NCI-H748 (cell line): ENCODE results near the gene RASGRF1.

Experiments
- DNase-seq: peaks from one replicate; lab custom pipeline; 2025; ENCODE audit not compliant: unreplicated experiment; lab: John Stamatoyannopoulos, UW

The RASGRF1 gene

GRCh38 chr15:78969687-78970349 lies 120.8 kb downstream of the RASGRF1 start:
- no peak for DNase-seq

GRCh38 chr15:78968539-78969271 lies 121.9 kb downstream of the RASGRF1 start:
- peak; percentile 30 for DNase-seq

DNA sequence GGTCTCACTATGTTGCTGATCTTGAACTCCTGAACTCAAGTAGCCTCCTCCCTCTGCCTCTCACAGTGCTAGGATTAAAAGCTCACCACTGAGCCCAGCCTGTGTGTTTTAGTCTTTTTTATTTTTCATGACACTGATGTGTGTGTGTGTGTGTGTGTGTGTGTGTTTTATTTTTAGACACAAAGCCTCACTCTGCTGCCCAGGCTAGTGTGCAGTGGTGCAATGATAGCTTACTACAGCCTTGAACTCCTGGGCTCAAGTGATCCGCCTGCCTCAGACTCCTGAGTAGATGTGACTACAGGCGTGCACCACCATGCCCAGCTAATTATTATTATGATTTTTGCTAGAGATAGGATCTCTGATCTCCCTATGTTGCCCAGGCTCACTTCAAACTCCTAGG lies 122.5 kb downstream of the RASGRF1 start:
- DNase-seq, result no peak

DNA sequence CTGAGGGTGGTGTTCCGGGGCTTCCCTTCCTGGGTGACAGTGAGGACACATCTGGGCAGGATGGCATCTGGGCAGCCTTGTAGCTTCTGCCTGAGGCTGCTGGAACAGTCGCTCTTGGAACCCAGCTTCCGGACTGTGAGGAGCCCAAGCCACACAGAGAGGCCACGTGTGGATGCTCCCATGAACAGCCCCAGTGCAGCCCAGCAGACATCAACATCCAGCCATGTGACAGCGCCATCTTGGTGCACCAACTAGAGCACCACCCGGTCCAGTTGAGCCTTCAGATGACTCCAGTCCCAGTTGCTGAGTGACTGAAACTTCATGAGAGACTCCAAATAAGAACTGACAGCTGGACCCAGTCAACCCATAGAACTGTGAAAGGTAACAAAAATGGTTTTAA lies 130.3 kb downstream of the RASGRF1 start:
- DNase-seq, result no peak

GRCh38 chr15:78959360-78959759 lies 131.2 kb downstream of the RASGRF1 start:
- DNase-seq, result no peak

- no peak for DNase-seq
These were observed 133.0 kb downstream of the RASGRF1 start for GRCh38 chr15:78957416-78958093.

GRCh38 chr15:78956937-78957336 lies 133.6 kb downstream of the RASGRF1 start:
- no peak for DNase-seq

- DNase-seq, result no peak
These were observed 135.2 kb downstream of the RASGRF1 start for GRCh38 chr15:78955355-78955754.

- DNase-seq, result peak; percentile 35
These were observed 138.7 kb downstream of the RASGRF1 start for GRCh38 chr15:78951841-78952238.

DNA sequence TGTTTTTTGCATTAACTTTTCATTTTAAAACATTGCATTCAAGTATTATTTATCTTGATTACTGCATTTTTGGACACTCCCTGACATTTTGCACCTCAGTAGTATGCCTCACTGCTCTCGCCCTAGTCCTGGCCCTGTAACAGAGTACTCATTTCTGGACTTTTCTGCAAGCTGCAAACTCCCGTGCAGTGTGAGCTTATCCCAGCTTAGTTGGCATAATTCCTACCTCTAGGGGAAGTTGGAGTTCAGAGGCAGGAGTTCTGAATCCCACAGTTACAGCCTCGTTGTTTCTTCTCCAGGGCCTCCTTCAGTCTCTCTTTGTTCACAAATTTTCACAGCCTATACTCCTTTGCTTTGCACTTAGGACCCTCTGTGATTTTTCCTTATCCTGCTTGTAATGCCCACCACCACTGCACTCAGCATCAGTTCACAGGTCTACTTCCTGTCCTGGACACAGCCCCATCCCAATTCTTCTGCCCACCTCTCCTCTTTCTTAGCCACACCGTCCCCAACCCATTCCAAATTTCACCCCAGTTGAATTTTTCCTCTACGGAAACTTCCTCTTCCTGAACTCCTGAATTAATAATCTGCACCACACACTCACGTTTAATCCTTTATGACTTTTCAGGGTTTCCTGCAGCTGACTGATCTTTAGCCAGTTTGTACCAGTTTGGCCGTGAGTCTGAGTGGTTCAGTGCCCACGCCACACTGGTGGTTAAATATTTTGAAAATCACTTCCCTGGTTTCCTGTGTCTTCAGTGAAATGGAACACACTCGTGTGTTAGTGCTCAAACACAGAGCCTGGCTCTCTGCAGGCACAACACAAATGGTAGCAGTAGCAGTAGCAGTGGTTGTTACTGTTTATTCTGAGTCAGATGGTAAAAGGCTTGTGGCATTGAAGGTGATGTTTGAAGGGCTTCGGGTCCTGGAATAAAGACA lies 139.4 kb downstream of the RASGRF1 start:
- DNase-seq, result no peak

GRCh38 chr15:78950343-78950742 lies 140.2 kb downstream of the RASGRF1 start:
- DNase-seq, result no peak

DNA sequence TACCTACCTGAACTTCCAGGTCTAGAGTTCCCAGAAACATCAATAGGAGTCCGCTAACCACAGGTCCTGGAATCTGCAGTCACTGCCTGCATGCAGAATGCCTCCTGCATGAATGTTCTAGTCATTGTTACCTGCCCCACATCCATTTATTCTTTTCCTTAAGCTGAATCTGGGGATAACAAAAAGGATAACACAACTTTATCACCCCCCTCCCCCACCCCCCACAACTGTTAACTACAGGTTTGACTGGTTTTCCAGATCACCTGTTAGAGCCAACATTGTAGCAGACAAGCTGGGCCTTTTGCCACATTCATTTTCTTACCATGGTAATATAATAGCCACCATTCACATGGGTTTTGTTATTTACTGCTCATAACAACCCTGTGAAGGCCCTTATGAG lies 141.1 kb downstream of the RASGRF1 start:
- no peak for DNase-seq

- no peak for DNase-seq
These were observed 143.1 kb downstream of the RASGRF1 start for GRCh38 chr15:78947506-78947905.

DNA sequence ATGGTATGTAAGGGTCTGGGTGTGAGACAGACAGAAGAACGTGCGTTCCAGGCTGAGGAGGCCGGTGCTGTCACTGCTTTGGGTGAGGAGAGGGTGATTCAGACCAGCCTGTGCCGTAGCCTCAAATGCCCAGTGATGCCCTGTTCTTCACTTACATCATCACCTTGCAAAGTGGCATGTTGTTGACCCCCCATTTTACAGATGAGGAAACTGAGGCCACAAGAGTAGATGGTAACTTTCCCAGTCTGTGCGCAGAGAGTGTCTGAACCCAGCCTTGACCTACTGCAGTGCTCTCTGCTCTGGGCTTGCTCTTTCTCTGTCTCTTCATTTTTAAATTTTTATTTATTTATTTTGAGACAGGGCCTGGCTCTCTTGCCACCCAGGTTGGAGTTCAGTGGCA lies 144.1 kb downstream of the RASGRF1 start:
- DNase-seq, result no peak

DNA sequence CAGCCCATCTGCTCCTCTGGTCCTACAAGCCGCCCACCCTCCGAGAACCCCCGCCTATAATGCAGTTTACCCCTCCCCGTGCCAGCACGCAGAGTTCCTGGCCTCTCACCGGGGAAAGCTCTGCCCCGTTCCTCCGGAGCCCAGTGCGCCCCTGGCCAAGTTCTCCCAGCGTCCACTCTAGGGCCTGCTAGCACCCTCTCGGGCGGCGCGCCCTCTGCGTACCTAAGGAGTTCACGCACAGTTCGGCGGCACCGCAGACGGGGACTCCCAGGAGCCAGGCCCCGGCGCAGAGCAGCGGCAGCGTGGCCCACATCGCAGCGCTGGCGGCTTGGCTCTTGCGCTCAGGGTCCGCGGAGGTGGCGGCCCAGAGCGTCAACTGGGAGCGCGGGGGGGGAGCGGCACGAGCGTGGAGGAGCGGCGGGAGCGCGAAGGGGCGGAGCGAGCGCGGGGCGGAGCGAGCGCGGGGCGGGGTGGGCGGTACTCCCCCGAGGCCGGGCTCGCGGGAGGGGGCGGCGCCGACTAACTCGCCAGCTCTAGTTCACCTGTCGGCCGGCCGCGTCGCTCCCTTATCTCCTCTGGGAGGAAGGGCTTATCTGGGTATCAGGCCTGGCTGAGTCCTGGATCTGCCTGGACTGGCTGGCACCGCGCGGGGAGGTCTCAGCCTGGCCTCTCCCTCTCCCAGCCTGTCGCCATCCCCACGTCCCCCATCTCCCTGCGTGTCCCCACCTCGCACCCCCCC lies 145.7 kb downstream of the RASGRF1 start, which contains the start of gene CTSH:
CTSH (minus strand) TSS at position 378 of the 739 bp plus-strand sequence; CDS start at position 313, 65 bp downstream.
- DNase-seq, result peak; percentile 82

DNA sequence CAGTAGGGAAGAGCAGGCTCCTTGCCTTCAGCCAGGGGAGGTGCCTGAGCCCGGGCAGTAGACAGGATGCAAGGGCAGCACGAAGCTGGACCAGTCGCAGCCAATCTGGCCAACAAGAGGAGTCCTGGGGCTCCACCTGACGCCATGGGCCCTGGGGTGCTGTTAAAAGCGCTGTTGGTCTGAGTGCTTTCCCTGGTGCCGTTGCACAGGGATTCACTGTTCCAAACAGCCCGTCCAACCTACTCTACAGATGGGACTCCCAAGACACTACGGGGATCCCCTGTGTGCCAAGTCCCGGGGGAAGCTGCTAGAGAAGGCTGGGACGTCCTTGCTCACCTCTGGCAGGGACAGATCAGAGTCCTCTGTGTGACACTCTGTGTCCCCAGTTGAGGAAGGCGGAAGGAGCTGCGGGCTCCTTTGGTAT lies 146.4 kb downstream of the RASGRF1 start:
- peak; percentile 25 for DNase-seq

DNA sequence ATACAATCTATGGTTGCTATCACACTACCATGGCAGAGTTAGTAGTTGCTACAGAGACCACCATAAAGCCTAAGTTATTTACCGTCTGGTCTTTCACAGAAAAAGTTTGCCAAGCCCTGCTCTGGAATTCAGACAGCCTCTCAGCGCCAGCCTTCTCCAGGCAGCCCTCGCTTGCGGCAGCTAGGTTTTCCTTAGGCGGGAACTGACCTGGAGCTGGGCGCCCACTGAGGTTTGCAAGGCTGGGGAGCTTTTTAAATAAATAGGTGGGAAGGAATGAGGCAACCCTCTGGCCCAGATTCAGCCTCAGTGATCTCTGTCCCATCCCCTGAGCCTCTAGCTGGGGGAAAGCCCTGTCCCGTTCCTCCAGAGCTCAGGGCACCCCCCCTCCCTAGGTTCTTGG lies 146.9 kb downstream of the RASGRF1 start:
- DNase-seq, result no peak

- no peak for DNase-seq
These were observed 147.8 kb downstream of the RASGRF1 start for GRCh38 chr15:78942741-78943140.

DNA sequence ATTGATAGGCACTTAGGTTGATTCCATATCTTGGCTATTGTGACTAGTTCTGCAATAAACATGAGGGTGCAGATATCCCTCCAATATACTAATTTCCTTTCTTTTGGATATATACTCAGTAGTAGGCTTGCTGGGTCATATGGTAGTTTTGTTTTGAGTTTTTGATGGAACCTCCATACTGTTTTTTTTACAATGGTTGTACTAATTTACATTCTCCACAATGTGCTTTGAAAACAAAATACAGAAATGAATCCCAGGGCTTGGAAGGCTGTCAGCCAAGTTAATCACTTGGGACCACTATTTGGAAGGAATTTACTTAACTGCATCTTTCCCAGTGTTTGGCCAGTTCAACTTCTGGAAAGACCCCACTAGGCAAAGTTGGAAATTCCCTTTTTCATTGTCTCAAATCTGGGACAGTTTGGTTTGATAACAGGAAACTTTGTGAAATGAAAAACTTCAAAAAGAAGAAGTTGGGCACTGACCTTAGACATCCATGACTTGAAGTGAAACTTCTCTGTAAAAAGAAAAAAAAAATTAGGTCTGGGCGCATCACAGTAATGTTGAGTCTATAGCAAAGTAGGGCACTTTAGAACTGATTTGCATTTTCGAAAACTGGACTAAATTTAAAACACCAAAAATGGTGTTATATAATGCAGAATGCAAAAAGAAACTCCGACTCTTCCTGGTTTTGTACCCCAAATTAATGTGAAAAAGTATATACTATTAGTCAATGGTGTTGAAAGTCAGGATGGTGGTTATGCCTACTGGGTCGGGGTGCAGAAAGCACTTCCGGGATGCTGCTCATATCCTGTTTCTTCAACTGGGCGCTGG lies 151.7 kb downstream of the RASGRF1 start:
- DNase-seq, result no peak
